ENCODE data around the gene CYP3A7.
"Not testable (repeated sequence)": the region's sequence is repeated elsewhere in the genome, so short reads cannot be mapped to it uniquely, and the experiment has no call there.

CYP3A7 gene

GRCh38 chr7:99694201-99694911 lies 40.6 kb downstream of the CYP3A7 start:
- no peak for DNase-seq (ENCODE audit: low read depth)
- H3K4me3 ChIP-seq (ENCODE audit: low read length): no peak overlapping the region
- no peak for TF ChIP-seq CTCF (conservative IDR thresholded peaks at IDR 0.05; ENCODE audit: low read length)

GRCh38 chr7:99693427-99694200 lies 41.4 kb downstream of the CYP3A7 start:
- DNase-seq (ENCODE audit: low read depth): no peak
- no peak for TF ChIP-seq CTCF (conservative IDR thresholded peaks at IDR 0.05; ENCODE audit: low read length)
- H3K4me3 ChIP-seq (ENCODE audit: low read length): no peak overlapping the region

- no peak for DNase-seq (ENCODE audit: low read depth)
- no peak for TF ChIP-seq CTCF (conservative IDR thresholded peaks at IDR 0.05; ENCODE audit: low read length)
- no peak overlapping the region for H3K4me3 ChIP-seq (ENCODE audit: low read length)
Measured at GRCh38 chr7:99693100-99693426, 41.9 kb downstream of the CYP3A7 start.

GRCh38 chr7:99692563-99692962 lies 42.4 kb downstream of the CYP3A7 start:
- not testable (repeated sequence) for DNase-seq (ENCODE audit: low read depth); H3K4me3 ChIP-seq (ENCODE audit: low read length)

GRCh38 chr7:99691658-99692057 lies 43.3 kb downstream of the CYP3A7 start:
- not testable (repeated sequence) for DNase-seq (ENCODE audit: low read depth); H3K4me3 ChIP-seq (ENCODE audit: low read length)

GRCh38 chr7:99690918-99691317 lies 44.1 kb downstream of the CYP3A7 start:
- DNase-seq (ENCODE audit: low read depth); H3K4me3 ChIP-seq (ENCODE audit: low read length): not testable (repeated sequence)

GRCh38 chr7:99685871-99686608 lies 49.0 kb downstream of the CYP3A7 start:
- not testable (repeated sequence) for H3K4me3 ChIP-seq (ENCODE audit: low read length); DNase-seq (ENCODE audit: low read depth)

- no peak overlapping the region for H3K4me3 ChIP-seq (ENCODE audit: low read length)
- no peak for TF ChIP-seq CTCF (conservative IDR thresholded peaks at IDR 0.05; ENCODE audit: low read length)
- DNase-seq (ENCODE audit: low read depth): no peak
Measured at GRCh38 chr7:99685129-99685758, 49.8 kb downstream of the CYP3A7 start.

Measured in AG10803 (cell line).